IPS-18c (cell line): Measurements from ENCODE around the gene BACH2.

Experiments
- H3K4me3 ChIP-seq: 2 replicates; pipeline ENCODE4 v1.7.0; 2013; ENCODE audit warnings: low read depth, mild to moderate bottlenecking, low read length, moderate library complexity; ENCODE audit not compliant: insufficient read depth
- H3K9me3 ChIP-seq: one replicate; pipeline ENCODE4 v1.6.1; 2013; ENCODE audit warnings: mild to moderate bottlenecking, low read length, moderate library complexity; ENCODE audit not compliant: control insufficient read depth, insufficient read depth

BACH2 gene

DNA sequence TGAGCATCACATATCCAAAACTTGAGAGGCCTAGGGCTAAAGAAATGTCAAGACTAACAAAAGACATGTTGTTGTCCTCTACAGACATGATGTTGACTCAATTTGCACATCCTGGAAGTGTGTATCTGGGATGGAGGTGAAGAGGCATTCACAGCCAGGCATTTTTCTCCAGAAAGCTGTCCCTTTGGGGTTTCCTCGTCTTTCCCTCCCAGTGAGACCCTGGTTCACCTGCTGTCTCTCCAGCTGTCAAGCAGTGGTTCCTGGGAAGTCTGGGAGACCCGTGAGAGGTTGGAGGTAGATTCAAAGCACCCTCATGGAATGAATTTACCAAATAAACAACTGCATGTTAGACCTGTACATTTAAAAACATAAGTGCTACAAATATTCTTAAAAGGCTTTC, 32.1 kb downstream of the BACH2 start:
- Histone ChIP-seq H3K9me3 (no peaks in the 10 kb centered on the region), H3K4me3 (no peak overlapping the region)

DNA sequence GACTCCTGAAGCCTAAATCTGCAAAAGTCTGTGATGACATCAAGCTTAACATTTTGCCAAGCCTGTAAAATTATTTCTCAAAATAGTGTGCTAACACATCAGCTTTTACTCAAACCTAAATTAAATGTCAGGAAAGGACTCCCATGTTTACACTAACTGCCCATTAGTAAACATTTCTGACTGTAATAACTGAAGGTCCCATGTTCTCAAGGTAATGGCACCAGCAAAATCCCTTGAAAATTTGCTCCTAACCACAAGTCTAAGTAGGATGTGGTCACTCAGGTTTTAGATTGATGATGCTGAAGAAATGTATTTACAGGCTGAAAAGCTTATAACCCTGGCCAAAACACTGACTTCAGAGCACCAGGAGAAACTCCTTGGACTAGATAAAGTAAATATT, 33.0 kb downstream of the BACH2 start:
- no peak overlapping the region for H3K4me3 ChIP-seq

DNA sequence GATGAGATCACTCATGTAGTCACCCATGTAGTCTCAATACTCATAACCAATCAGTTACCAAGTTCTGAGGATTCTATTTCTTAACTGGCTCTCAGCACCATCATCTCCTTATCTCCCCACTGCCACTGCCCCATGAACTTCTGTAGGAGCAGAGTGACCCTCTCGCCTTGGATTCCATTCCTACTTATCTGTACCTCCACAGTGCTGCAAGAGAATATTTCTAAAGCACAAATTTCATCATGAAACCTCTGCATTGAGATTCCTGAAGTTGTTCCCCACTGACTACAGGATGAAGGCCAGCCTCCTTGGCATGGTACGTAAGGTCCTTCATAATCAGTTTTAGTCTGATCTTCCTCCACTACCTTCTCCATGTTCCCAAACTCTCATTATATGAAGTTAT, 34.8 kb downstream of the BACH2 start:
- Histone ChIP-seq H3K4me3 (no peak overlapping the region), H3K9me3 (no peaks in the 10 kb centered on the region)

More for the DNA sequence above, 33.0 kb downstream of the BACH2 start:
- H3K9me3 ChIP-seq, result no peaks in the 10 kb centered on the region

DNA sequence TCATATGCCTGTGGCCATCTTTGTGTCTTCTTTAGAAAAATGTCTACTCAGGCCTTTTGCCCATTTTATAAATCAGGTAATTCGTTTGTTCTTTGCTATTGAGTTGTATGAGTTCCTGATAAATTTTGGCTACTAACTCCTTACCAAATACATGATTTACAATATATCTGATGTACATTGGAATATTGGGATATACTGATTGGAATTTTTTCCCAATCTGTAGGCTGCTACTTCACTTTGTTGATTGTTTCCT, 39.2 kb downstream of the BACH2 start:
- Histone ChIP-seq H3K9me3 (no peaks in the 10 kb centered on the region), H3K4me3 (no peak overlapping the region)

DNA sequence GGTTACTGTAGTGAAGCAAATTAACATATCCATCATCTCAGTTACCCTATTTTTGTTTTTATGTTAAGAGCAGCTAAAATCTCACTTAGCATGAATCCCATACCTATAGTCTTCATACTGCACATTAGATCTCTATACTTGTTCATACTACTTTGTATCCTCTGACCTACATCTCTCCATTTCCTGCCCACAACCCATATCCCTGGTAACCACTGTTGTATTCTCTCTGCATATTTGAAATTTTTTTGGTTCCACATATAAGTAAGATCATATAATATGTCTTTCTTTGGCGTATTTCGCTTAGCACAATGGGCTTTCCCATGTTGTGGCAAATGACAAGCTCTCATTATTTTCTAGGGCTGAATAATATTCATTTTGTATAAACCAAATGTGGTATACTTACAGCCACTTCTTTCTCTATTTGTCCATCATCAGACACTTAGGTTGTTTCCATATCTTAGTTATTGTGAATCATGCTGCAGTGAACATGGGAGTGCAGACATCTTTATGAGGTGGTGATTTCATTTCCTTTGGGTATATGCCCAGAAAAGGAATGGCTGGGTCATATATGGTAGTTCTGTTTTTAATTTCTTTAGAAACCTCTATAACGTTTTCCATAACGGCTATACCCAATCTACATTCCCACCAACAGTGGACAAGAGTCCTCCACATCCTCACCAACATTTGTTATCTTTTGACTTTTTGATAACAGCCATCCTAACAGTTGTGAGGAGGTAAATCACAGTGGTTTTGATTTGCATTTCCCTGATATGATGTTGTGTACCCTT, 39.8 kb downstream of the BACH2 start:
- H3K4me3 ChIP-seq, result no peak overlapping the region

DNA sequence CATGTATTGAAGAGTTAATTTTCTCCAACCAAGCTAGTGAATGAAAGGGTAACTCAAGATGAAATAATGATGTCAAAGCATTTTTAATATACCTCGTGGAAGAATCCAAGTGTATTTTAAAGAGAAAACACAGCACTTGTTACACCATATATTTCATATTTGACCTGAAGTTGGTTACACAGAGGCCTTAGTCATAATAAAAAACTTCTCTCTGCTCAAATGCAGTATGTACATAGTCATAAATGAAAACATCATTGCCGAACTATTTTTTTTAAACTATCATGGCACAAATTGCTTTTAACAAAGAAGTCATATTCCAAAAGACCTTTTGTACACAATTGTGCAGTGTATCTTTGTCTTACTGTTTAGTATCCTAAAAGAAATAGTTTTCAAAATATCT, 43.0 kb downstream of the BACH2 start:
- no peaks in the 10 kb centered on the region for H3K9me3 ChIP-seq

More for the DNA sequence above, 39.8 kb downstream of the BACH2 start:
- no peaks in the 10 kb centered on the region for H3K9me3 ChIP-seq

DNA sequence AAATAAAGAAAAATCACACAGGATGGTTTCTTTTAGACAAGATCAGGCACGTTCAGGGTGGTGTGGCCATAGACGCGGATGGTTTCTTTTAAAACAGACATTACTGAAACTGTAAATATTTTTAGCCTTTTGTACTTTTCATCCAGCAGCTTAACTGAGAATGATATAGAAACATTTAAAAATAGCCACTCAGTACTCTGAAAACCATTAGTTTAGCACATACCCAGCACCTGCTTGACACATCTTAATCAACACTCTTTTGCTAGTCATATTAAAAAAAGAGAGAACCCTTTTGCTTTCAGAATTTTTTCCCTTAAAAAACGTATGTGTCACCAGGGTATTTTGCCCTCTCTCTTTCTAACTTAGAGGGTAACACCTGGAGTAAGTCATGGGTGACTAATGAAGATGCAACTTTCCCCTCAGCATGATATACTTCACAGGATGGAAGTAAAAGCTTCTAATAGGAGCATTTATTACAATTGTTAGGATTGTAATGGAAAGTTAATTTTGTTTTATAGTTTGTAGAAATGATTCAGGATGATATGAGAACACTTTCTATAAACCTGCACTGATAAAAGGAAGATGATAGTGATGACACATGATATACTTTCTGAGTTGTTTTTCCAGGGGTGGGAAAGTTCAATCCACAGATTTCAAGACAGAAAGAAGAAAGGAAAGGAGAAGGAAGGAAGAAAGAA, 45.2 kb downstream of the BACH2 start:
- no peaks in the 10 kb centered on the region for H3K9me3 ChIP-seq
- no peak overlapping the region for H3K4me3 ChIP-seq

More for the DNA sequence above, 43.0 kb downstream of the BACH2 start:
- no peak overlapping the region for H3K4me3 ChIP-seq

DNA sequence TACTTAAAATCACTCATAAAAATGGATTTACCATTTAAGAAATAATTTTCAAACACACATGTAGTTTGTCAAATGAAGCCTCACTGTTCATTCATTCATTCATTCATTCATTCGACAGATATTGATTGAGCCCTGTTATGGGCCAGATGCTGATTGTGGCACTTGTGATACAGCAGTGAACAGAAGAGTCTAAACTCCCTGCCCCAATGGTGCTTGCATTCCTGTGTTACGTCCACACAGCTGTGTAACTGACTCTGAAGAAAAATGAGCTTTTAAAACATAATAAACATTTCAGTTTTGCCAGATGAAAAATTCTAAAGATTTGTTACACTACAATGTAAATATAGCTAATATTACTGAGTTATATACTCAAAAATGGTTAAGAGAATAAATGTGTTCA, 46.2 kb downstream of the BACH2 start:
- H3K4me3 ChIP-seq, result no peak overlapping the region
- H3K9me3 ChIP-seq, result no peaks in the 10 kb centered on the region

DNA sequence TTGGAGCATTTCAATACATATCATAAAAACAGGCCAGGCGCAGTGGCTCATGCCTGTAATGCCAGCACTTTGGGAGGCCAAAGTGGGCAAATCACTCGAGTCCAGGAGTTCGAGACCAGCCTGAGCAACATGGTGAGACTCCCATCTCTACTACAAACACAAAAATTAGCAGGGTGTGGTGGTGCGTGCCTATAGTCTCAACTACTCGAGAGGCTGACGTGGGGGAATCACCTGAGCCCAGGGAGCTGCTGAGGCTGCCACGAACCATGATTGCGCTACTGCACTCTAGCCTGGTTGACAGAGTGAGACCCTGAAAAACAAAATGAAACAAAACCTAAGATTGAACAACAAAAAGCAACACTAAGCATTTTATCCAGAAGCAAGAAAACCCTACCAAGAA, 47.2 kb downstream of the BACH2 start:
- H3K4me3 ChIP-seq, result no peak overlapping the region
- no peaks in the 10 kb centered on the region for H3K9me3 ChIP-seq

DNA sequence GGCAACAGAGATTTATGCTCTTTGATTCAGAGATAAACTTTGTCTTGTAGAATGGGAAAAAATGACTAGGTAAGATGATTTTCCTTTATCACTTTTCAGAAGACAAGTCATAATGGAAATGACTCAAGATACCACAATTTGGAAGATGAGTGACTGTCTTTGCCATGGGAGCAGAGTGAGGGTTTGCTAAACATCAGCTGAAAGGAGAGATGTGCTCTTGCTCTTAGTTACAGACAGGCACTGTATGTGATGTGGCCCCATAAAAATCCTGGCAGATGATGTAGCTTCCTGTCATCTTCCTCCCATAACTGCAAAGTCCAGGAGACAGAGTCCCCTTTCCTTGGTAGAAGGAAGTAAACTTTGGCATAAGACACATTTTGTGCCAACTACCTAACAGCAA, 47.6 kb downstream of the BACH2 start:
- no peaks in the 10 kb centered on the region for H3K9me3 ChIP-seq
- H3K4me3 ChIP-seq, result no peak overlapping the region

DNA sequence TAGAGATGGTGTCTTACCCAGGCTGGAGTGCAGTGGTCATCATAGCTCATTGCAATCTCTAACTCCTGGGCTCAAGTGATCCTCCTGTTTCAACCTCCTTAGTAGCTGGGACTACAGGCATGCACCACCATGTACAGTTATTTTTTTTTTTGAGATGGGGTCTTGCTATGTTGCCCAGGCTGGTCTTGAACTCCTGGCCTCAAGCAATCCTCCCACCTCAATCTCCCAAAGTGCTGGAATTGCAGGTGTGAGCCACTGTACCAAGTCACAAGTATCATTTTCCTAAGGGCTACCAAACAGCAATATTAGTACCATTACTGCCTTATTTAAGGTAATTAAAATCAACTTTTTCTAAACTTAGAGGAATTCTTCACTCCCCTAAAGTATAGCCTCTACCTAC, 49.4 kb downstream of the BACH2 start:
- H3K4me3 ChIP-seq, result no peak overlapping the region
- no peaks in the 10 kb centered on the region for H3K9me3 ChIP-seq

DNA sequence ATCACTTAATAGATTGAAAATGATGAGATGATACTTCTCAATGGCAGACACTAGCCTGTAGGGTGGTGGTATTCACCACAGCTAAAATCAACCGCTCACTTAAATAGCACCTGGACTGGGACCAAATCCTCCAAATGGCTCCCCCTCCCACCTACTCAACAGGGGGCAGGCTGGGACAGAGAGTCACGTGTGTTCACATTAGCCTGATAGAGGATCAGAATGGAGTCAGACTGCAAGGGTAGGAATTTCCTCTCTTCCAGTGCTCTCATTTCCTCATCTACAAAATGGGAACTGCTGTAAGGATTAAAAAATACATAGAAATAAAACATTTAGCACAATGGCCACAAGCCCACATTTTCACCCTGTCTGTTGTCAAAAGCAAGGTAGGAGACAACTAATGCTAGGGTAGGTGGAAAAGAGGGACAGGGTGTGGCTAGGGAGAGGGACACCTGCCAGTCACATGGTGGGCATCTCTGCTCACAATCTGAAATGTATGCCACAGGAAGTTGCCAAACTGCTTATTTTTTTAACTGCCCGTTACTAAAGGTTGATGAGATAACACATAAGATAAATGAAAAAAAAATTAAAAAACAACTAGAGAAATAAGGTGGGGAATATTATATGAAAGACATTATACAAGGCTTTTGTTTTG, 55.3 kb downstream of the BACH2 start:
- Histone ChIP-seq H3K4me3 (no peak overlapping the region), H3K9me3 (no peaks in the 10 kb centered on the region)

DNA sequence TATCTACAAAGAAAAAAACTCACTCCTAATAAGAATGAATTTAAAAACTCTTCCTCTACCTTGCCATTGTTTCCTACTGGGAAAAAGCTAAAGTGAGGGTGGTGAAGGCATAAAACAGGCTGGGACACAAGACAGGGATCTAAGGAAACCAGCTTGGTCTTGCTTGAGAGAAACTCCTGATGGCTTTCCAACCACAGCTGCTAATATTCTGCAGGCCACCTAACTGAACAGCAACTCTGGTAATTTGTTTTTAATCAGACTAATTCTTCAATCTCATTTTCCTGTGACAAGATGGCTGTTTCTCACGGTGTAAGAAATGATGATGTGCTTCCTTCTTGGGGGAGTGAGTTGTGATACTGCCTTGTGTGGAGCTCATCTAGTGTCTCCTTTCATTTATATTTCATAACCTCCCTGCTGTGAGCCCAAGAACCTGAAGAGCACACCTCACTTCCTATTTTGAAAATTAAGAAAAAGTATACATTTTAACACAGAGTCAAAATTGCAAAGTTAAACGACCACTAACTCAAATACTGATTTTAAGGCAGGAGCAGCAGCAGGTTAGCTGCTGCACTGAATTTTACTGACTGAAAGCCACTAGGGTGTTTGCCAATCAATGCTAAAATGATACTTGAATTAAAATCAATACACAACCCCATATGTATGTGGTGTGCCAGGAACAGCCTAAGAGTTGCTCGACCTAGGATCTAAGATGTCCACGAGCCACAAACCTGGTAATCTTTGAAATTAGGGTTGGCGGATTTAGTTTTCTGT, 58.0 kb downstream of the BACH2 start:
- H3K9me3 ChIP-seq, result no peaks in the 10 kb centered on the region
- no peak overlapping the region for H3K4me3 ChIP-seq

DNA sequence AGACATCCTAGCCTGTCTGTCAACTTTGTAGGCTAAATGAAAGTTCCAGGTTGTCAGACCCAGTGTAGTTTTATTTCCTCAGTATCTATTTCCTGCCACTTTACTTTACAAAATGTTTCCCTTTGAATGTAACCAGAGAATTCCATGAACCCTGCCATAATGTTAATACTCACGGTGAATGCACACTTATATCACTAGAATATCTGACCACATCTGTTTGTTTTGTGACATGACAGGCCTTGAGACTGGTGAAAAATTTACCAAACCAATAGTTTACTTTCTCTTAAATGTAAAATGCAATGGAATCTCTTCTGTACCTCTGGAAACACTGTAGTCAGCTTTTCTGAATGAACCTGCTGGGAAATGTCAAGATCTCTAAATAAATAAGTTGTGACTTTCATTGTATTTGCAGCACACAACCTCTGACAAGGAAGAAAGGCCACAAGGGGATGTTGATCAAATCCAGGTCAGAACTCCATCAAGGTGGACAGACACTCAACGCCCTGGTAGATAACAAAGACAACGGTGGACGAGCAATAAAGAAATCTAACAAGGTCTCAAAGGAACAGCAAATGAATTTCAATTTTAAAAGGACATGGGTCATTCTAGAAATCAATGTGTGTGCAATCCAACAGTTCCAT, 59.2 kb downstream of the BACH2 start:
- no peak overlapping the region for H3K4me3 ChIP-seq
- H3K9me3 ChIP-seq, result no peaks in the 10 kb centered on the region

DNA sequence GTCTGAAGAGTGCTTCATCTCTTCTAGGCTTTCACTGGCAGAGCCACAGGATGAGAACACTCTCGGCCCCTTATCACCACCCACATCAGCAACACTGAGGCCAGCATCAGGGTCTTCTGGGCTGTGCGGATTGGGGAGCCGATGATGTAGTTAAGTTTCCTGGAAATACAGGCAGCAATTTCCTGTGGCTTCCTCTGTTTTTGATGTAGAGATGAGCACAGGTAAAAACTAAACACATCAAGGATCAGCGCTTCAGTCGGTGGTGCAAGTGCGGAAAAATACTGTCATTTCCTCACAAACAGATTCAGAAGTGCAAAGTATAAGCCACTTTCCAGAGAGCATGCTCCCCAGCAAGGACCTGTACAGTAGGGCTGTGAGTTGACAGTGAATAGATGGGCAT, 62.6 kb downstream of the BACH2 start:
- Histone ChIP-seq H3K4me3 (no peak overlapping the region), H3K9me3 (no peaks in the 10 kb centered on the region)

DNA sequence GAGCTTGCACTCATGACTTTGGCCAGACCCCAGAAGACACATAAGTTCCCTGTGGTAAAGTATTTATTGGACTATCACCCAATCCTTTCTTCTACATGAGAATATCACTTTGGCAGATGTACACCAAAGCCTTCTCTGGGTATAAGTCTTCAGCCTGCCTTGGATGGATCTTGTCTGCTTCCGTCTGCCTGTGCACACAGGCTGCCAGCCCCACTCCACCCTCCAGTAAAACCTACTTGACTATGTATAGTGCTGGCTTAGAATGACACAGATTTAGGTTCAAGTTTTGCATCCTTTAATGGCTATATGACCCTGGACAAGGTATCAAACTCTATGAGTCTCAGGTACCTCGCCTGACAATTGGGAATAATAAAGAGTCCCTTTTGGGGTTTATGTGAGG, 63.4 kb downstream of the BACH2 start:
- no peaks in the 10 kb centered on the region for H3K9me3 ChIP-seq
- no peak overlapping the region for H3K4me3 ChIP-seq

DNA sequence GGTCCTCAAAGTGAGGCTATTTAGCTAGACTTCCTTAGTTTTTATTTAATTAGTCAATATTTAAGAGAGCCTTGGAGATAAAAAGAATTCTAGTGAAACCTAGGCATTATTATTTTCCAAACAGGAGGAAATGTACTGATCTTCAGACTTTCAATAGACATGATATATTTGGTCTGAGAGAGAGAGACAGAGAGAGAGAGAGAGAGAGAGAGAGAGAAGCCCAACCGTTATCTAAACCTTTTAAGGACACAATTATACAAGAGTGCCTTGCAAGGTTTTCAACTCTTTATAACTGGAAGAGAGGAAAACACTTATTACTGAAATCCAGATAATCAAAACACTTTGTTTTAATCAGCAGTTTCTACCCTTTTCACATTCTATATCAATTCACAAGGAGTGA, 64.8 kb downstream of the BACH2 start:
- no peaks in the 10 kb centered on the region for H3K9me3 ChIP-seq
- H3K4me3 ChIP-seq, result no peak overlapping the region
